ENCODE results near the gene OTULINL.
"Not testable (repeated sequence)": the region's sequence is repeated elsewhere in the genome, so short reads cannot be mapped to it uniquely, and the experiment has no call there.

Gene OTULINL

DNA sequence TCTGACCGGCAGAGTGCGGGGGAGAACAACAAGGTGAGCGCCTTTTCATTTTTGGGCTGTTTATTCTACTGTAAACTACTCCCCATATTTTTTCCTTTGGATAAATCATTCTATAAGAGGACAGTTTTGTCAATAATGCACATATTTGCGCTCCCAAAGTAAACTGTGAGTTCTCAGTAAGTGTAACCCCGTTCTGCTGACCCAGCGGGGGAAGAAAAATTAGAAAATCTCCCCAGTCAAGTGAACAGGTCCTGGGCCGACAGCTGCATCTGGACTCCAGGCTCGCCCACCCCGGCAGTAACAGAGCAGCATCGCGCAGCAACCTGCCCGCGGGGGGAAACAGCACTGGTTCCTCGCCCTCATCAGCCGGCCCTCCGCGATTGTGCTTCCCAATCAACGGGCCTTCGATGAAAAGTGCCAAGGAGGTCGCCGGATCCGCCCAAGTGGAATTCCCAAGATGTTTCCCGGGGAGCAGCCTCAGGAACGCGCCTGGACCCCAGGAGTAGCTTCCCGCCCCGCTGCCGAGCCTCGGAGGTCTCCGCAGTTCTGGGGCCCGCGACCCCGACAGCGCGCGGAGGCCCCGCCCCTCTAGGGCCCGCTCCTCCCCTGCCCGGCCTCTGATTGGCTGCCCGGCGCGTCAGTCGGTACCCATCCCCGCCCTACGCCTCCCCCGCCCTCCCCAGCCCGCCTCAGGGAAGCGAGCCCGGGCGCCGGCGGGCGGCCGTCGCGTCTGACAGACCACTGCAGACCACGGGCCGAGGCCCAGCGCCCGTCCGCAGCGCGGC is at the start of gene OTULINL:
TSS of gene OTULINL (plus strand) at position 687 of the 785 bp plus-strand sequence. CDS start 103 bp downstream, outside the sequence.
- DNase-seq (ENCODE audit: low read depth in 2 of 2): peak; percentile 34 to 38

DNA sequence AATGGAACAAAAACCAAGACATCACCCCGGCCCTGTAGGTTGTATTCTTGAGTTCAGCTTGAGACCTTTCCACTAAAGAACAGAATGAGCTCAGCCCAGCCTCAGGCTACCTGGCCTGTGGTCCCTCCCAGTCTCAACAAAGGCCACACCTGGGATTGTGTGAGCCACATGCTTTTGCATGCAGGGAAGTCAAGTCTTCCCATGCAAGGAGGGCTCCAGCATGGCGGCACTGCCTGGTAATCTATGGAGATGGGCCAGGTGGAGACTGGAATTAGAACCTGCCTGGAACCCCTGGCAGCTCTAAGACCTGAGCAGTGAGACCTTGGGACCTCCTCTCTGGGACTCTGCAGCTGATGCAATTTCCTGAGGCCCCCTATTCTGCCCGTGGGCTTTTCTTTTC is 49.4 kb upstream of the OTULINL start:
- no peak for DNase-seq (ENCODE audit: low read depth in 2 of 2)

DNA sequence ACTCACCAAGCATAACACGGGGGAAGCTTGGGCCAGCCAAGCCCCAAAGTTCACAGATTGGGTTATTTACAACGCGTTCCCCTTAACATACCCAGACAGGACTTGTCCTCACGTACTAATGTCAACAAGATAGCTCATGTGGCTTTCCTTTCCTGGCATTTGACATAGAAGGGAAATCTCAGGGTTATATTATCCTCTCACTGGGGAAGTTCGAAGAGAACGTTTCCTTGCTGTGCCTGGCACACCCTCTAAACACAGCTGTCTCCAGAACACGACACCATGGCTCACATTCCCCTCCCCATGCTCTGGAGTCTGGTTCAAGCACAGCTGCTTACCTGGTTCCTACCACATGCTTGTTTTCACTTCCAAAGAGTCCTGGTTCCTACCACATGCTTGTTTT is 46.8 kb upstream of the OTULINL start:
- DNase-seq (ENCODE audit: low read depth in 2 of 2): no peak

DNA sequence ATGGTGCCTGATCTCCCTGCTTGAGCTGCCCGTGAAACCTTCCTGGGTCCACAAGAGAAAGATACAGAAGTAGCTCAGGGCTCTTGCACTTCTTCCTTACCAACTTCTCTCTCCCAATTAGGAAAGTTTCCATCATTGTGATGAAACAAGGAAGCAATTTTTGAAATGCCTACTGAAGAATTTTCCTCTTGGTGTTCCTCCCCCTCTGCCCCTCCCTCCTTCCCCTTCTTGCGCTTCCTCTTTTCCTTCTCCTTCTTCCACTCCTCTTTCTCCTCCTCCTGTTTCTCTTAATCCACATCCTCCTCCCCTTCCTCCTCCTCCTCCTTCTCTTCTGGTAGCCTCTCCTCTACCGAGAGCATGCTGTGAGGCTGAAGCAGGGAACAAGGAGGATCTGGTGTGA is 36.3 kb upstream of the OTULINL start:
- no peak for DNase-seq (ENCODE audit: low read depth in 2 of 2)

DNA sequence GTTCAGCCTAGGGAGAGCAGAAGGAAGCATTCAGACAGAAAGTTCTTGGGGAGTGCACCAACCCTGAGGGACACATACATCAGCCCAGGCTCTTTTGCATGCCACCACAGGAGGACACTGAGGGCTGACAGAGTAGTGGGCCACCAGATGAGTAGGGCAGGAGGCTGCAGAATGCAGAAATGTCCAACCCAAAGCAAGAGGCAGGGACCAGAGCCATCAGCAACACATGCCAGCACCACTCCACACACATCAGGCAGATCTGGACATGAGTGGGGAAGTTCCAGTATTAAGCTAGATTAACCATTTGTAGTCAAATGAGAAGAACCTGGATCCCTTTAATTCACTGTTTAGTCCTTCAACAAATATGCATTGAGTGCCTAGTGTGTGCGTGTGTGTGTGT is 35.7 kb upstream of the OTULINL start:
- DNase-seq (ENCODE audit: low read depth in 2 of 2): no peak

DNA sequence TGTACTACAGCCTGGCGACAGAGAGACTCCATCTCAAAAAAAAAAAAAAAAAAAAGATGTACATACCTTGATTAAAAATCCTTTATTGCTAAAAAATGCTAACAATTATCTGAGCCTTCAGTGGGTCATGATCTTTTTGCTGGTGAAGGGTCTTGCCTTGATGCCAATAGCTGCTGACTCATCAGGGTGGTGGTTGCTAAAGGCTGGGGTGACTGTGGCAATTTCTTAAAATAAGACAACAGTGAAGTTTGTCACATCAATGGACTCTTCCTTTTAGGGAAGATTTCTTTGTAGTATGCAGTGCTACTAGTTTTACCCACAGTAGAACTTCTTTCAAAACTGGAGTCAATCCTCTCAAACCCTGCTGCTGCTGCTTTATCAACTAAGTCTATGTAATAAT is 33.9 kb upstream of the OTULINL start:
- DNase-seq (ENCODE audit: low read depth in 2 of 2): no peak

DNA sequence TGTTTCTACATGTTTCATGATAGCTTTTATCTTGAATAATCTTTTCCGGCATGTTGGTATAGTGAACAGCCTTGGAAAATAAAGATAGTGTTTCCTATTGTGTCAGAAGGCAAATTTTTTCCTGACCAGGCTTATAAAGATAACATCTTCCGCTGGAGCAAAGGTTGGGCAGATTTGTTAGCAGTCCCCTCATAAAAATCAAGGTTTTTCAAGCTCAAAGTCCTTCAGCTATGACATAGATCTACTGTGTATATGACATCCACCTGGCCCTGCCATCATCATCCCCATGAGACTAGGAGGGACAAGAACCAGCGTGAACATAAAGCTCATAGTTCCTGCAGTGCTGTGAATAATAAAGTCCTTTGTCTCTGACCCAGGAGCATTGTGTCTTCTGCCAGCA is 30.4 kb upstream of the OTULINL start:
- no peak for DNase-seq (ENCODE audit: low read depth in 2 of 2)

DNA sequence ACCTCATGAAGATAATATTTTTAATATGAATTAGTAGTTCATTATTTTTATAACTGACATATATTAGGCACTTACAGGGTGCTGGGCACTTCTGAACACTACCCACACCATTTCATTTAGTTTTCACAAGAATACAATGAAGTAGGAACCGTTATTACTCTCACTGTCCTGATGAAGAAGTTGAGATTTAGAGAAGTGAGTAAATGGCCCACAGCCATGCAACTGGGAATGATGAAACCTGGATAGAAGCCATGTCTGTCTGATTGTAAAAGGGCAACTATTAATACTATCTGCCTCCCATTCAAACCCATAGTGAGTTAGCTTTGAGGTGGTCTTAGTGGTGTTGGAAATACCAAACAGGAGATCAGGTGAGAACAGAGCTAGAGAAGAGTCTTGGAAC is 29.6 kb upstream of the OTULINL start:
- DNase-seq (ENCODE audit: low read depth in 2 of 2): no peak

DNA sequence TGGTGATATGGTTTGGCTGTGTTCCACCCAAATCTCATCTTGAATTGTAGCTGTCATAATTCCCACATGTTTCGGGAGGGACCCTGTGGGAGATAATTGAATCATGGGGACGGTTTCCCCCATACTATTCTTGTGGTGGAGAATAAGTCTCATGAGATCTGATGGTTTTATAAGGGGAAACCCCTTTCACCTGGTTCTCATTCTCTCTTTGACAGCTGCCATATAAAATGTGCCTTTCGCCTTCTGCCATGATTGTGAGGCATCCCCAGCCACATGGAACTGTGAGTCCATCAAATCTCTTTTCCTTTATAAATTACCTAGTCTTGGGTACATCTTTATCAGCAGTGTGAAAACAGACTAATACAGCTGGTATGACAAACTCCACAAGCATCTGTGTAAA is 27.3 kb upstream of the OTULINL start:
- DNase-seq (ENCODE audit: low read depth in 2 of 2): not testable (repeated sequence)

DNA sequence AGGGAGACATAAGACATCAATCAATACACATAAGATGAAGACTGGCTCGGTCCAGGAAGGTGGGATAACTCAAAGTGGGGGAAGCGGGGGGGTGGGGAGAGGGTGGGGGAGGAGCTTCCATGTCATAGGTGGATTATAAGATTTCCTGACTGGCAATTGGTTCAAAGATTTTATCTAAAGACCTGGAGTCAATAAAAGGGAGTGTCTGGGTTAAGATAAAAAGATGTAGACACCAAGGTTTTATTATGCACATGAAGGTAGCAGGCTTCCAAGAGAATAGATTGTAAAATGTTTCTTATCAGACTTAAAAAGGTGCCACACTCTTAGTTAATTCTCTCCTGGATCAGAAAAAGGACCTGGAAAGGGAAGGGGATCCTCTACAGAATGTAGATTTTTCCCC is 25.6 kb upstream of the OTULINL start:
- no peak for DNase-seq (ENCODE audit: low read depth in 2 of 2)

DNA sequence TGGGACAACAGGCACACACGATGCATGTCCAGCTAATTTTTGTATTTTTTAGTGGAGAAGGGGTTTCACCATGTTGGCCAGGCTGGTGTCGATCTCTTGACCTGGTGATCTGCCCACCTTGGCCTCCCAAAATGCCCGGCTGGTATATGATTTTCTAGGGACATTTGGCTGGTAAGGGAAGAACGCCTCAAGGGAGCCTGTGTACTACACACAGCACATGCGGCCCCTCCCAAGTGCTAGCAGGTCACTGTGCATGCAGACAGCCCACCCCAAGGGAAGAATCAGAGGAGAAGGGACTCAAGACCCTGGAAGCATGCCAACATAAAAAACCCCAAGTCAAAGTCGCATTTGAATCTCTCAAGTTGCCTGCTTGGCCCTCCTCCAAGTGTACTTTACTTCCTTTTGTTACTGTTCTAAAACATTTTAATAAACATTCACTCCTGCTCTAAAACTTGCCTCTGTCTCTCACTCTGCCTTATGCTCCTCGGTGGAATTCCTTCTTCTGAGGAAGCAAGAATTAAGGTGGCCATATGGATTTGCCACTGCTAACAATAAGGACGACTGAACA is 24.3 kb upstream of the OTULINL start:
- no peak for DNase-seq (ENCODE audit: low read depth in 2 of 2)

DNA sequence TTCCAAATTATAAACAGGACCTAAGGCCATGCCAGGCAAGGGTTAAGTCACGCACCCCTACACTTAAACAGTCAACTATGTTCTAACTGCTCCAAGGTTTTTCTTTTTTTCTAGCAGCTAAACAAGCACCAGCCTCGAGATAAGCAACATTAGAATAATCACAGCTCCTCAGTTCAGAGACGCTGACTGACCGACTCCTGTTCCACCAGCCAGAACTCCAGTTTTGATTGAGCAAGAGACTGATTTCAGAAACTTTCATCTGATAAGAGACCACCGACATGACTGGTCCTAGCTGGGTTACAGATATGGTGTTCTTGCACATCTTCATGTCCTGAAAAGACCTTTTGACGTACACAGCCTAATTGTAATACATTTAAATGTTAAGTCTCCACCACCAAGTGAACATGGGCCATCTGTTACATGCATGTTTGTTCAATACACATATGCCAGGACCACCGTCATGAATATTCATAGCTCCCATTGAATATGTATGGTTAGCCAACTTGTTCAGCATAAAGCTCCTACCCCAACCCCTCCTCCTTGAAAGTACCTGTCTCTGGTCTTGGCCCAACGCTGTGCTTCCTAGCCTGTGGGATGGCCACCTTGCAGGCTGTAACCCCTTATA is 23.7 kb upstream of the OTULINL start:
- no peak for DNase-seq (ENCODE audit: low read depth in 2 of 2)

DNA sequence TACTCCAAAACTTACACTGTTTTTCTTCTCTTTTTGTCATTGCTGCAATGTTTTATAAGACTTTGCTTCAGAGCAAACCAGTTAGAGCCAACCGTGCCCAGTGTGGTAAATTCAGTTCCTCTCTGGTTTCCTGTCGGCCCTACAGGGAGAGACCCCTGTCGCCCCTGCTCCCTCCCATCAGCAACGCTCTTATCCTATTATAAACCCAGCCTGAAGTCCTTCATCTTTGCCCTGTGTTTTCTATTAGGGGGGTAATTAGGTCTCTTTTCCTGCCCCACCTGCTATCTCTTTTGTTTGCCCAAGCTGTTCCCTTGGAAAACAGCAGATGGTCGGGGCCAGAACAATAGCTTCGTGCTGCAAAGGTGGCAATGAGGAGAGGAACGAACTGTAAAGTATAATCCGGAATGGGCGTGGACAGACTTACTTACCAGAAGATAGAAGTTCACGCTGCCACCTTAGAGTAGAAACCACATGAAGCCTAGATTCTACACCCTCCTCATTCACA is 21.4 kb upstream of the OTULINL start:
- no peak for DNase-seq (ENCODE audit: low read depth in 2 of 2)

DNA sequence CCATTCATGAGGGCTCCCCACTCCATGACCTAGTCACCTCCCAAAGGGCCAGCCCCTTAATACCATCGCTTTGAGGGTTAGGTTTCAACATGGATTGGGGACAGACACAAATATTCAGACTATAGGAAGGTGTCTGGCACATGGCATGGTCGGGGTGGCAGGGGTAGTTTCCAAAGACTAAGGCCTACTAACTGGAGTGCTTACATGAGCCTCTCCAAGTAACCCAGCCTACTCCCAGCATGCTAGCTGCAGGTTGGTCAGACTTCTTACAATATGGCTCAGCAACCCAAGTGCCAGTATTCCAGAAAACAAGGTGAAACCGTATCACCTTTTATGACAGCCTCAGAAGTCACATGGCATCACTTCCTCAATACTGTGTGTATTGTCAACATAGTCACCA is 19.9 kb upstream of the OTULINL start:
- DNase-seq (ENCODE audit: low read depth in 2 of 2): no peak

DNA sequence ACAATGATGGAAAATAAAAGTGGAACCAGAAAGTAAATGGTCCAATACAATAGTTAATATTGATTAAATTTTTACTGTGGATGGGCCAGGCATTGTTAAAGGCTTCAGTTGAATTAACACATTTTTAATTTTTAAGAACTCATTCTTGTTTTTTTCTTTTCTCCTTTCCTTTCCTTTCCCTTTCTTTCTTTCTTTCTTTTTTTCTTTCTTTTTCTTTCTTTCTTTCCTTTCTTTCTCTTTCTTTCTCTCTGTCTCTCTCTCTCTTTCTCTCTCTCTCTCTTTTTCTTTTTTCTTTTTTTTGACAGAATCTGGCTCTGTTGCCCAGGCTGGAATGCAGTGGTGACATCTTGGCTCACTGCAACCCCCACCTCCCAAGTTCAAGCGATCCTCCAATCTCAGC is 13.3 kb upstream of the OTULINL start:
- no peak for DNase-seq (ENCODE audit: low read depth in 2 of 2)

DNA sequence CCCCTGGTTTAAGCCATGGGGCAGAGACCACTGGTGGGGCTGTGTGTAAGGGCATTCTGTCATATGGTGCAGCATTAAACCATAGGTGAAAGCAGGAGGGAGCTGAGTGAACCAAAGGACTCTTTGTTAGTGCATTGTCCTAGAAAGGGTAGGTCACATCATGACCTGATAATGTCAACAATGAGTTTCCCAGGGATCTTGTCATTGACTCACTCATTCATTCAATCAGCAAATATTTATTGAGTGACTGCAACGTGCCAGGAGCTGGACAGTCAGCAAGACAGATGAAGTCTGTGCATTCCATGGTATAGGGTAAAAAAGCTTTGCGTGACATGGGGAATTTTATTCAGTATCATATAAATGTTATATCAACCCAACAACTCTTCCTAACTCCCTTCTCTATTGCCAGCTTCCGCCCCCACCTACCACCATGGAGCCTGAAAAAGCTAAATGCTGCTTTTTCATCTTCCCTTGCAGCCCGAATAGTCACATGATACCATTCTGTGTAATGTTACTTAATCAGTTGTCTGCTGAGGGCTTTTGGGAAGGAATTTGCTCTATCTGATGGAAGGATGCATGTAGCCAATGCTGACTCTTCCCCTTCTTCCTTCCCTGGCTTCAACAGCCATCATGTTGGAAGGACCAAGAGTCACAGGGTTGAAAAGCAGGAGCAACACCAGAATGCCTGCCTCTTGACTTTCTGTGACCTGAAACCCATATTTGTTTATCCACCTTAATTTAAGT is 11.5 kb upstream of the OTULINL start:
- DNase-seq (ENCODE audit: low read depth in 2 of 2): no peak

DNA sequence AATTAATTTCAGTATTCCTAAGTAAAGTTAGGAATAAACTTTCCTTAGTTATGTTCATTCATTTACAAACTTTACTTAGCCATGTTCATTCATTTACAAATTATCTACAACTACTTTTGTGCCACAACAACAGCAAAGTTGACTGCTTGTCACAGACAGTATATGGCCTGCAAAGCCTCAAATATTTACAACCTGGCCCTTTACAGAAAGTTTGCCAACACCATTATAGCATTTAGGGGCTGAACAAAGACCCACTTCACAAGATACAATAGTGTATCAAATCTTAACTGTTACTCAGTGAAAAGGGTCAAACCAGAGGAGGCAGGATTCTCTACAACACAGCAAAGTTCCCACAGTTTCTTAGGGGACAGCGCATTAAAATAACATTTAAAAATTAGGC is 9.7 kb upstream of the OTULINL start:
- DNase-seq (ENCODE audit: low read depth in 2 of 2): no peak

DNA sequence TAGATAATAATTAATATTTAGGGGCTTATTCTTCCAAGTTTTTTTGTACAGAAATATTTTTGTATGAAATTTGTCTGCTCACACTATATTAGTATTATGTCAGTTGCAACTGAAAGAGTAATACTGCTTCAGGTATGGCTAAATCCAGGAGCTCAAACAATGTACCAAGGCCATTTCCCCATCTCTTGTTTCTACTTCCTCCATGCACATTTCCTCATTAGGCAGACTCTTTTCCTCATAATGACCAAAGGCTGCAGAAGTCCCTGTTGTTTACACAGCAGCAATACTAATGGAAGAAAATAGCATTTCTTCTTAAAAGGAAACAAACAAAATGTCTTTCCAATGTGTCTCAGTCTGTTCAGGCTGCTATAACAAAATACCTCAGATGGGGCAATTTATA is 9.2 kb upstream of the OTULINL start:
- DNase-seq (ENCODE audit: low read depth in 2 of 2): no peak

DNA sequence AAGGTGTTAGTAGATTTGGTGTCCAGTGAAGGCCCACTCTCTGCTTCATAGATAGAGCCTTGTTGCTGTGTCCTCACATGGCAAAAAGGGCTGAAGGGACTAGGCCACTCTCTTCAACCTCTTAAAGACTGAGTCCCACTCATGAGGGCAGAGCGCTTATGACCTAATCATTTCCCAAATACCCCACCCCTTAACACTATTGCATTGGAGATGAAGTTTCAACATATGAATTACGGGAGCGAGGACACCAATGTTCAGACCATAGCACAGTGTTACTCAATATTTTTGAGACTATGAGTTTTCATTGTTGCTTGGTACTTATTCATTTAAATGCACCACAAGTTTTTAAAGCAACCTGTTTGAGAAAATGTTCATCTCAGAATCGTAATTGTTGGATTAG is 8.8 kb upstream of the OTULINL start:
- DNase-seq (ENCODE audit: low read depth in 2 of 2): no peak

DNA sequence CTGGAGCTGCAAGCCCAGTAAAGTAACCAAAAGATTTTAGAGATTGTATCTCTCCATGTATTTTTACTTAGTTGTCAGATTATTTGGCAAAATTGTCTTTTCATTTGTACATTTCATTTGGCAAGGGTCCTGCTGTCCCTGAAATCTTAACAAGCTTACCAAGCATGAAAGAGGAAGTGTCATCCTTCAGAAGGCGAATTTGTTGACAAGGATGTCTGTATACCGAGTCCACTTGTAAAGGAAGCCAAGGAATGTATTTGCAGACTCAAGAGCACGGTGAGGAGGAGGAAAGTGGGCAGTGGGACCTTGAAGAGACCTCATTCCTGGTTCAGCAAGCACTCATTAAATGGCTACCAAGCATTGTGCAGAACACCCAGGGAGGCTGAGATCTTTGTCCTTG is 7.5 kb upstream of the OTULINL start:
- DNase-seq (ENCODE audit: low read depth in 2 of 2): no peak

DNA sequence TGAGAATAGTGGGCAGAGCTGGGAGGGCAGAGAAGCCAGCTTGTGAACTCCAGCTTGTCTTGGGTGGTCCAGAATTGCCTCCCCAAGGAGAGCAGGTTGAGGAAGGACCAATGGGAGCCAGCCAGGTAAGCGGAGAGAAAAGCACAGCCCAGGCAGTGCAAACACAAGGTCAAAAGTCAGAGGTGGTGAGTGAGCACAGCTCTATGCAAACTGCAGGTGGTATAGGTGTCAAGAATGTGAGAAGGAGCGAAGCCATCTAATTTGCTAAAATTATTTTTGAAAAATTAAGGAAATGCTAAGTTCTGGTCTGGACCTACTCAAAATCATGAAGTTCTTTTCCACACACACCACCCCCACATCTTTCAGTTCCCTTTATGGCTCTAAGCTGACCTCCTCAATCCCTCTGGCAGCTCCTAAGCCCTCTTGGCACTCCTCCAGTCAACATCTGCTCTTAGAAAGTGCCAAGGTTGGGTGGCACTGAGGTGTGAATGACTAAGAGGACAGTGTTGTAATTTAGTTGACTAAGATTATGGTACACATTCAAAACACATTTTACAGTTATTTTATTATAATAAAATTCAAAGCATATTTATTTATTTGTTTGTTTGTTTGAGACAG is 6.6 kb upstream of the OTULINL start:
- DNase-seq (ENCODE audit: low read depth in 2 of 2): no peak

DNA sequence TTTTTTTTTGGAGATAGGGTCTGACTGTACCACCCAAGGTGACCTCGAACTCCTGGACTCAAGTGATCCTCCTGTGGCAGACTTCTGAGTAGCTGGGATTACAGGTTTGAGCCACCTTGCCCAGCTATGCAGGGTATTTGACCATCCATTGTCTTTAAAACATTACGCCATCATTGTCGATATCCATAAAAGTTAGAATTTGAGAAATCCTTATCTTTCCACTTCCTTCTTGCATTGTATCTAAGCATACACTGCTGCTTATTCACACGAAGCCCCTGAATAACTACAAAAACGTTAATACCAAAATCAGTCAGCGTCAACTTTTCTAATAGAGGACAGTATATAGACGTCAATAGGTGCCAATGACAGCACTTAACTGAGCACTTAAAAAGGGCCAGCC is 5.4 kb upstream of the OTULINL start:
- no peak for DNase-seq (ENCODE audit: low read depth in 2 of 2)

All from fibroblast of skin of left biceps (primary cell).